ENCODE results near the gene TEX9.

- TF ChIP-seq CTCF (IDR thresholded peaks at IDR 0.05) (no peak), POLR2A (IDR thresholded peaks at IDR 0.05) (no peak)
These were observed 28.0 kb upstream of the TEX9 start for GRCh38 chr15:56337084-56337725.
